Measurements from ENCODE around the gene HIP1.

The HIP1 gene

GRCh38 chr7:75694638-75695399, 43.9 kb downstream of the HIP1 start:
- TF ChIP-seq GATA2 (IDR thresholded peaks at IDR 0.05; ENCODE audit: low read depth, low read length) (no peak), GATA3 (IDR thresholded peaks at IDR 0.05; ENCODE audit: low read depth, low read length) (no peak)

- TF ChIP-seq GATA2 (IDR thresholded peaks at IDR 0.05; ENCODE audit: low read depth, low read length) (no peak), GATA3 (IDR thresholded peaks at IDR 0.05; ENCODE audit: low read depth, low read length) (no peak)
Measured at GRCh38 chr7:75691793-75692543, 46.8 kb downstream of the HIP1 start.

DNA sequence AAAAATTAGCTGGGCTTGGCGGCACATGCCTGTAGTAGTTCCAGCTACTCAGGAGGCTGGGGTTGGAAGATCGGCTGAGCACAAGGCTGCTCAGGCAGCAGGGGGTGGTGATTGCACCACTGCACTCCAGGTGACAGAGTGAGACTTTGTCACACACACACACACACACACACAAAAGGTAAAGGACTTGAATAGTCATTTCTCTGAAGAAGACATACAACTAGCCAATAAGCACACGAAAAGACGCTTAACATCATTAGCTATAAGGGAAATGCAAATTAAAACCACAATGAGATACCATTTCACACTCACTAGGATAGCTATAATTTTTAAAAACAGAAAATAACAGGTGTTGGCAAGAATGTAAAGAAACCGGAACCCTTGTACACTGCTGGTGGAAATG, 48.6 kb downstream of the HIP1 start:
- TF ChIP-seq GATA3 (IDR thresholded peaks at IDR 0.05; ENCODE audit: low read depth, low read length) (no peak), GATA2 (IDR thresholded peaks at IDR 0.05; ENCODE audit: low read depth, low read length) (no peak)

- TF ChIP-seq GATA3 (IDR thresholded peaks at IDR 0.05; ENCODE audit: low read depth, low read length), result no peak
- TF ChIP-seq GATA2 (IDR thresholded peaks at IDR 0.05; ENCODE audit: low read depth, low read length), result no peak
Measured at GRCh38 chr7:75689246-75690099, 49.3 kb downstream of the HIP1 start.

DNA sequence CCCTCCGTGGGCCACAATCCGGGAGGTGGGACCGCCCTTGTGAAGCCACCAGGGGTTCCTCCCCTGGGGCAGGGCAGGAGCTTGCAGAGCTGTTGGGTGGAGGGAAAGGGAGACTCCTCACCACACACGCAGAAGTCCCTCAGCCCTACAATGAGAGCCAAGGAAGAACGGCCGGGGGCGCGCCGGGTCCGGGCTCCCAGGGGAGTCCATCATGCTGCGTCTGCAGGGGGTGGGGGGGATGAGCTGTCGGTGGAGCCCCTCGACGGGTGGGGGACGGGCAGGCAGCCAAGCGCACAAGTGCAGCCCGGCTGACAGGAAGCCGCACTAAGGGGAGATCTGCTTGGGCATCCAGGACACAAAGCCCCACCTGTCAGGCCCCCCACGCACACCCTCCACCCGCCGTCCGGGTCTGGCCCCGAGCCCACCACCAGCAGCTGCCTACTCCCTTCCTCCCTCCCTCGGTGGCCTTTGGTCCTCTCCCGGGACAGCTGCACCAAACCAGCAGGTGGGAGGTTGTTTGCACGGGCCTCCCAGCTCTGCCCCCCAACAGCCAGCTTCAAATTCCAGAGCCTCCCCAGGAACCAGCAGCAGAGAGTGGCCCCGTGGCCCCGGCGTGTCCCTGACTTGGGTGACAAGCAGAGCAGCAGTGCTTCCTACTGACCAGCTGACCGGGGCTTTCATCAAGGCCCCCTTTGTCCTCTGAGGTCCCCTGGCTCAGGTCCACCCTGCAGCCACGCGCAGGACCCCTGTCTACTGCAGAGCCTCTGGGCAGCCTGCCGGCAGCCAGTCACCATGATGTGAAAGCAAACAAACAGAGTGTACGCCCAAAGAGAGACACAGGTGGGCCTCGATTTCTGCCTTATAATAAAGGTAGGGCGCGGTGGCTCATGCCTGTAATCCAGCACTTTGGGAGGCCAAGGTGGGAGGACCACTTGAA, 50.3 kb downstream of the HIP1 start:
- TF ChIP-seq GATA2 (IDR thresholded peaks at IDR 0.05; ENCODE audit: low read depth, low read length), result no peak
- TF ChIP-seq GATA3 (IDR thresholded peaks at IDR 0.05; ENCODE audit: low read depth, low read length), result no peak

- no peak for TF ChIP-seq GATA2 (IDR thresholded peaks at IDR 0.05; ENCODE audit: low read depth, low read length)
- TF ChIP-seq GATA3 (IDR thresholded peaks at IDR 0.05; ENCODE audit: low read depth, low read length), result no peak
Measured at GRCh38 chr7:75687246-75688088, 51.3 kb downstream of the HIP1 start.

GRCh38 chr7:75686551-75686950, 52.2 kb downstream of the HIP1 start:
- TF ChIP-seq GATA2 (IDR thresholded peaks at IDR 0.05; ENCODE audit: low read depth, low read length) (no peak), GATA3 (IDR thresholded peaks at IDR 0.05; ENCODE audit: low read depth, low read length) (no peak)

DNA sequence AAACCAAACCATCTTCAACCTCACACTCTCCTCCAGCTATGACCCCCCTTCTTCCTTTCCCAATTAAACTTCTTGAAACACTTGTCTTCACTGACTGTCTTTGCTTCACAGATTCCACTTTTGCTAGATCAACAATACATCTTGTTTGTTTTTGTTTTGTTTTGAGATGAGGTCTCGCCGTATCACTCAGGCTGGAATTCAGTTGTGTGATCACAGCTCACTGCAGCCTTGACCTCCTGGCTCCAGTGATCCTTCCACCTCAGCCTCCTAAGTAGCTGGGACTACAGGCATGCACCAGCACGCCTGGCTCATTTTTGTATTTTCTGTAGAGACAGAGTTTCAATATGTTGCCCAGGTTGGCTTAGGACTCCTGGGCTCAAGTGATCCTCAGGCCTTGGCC, 59.7 kb downstream of the HIP1 start:
- no peak for TF ChIP-seq GATA3 (IDR thresholded peaks at IDR 0.05; ENCODE audit: low read depth, low read length)
- TF ChIP-seq GATA2 (IDR thresholded peaks at IDR 0.05; ENCODE audit: low read depth, low read length), result no peak

DNA sequence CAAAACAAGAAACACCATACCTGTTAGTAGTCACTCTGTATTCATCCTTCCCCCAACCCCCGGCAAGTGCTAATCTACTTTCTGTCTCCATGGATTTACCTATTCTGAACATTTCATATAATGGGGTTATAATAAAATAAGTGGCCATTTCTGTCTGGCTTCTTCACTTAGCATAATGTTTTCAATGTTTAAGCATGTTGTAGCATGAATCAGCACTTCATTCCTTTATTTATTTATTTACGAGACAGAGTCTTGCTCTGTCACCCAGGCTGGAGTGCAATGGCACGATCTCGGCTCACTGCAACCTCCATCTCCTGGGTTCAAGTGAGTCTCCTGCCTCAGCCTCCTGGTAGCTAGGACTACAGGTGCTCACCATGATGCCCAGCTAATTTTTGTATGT, 69.2 kb downstream of the HIP1 start:
- TF ChIP-seq GATA3 (IDR thresholded peaks at IDR 0.05; ENCODE audit: low read depth, low read length) (no peak), GATA2 (IDR thresholded peaks at IDR 0.05; ENCODE audit: low read depth, low read length) (no peak)

DNA sequence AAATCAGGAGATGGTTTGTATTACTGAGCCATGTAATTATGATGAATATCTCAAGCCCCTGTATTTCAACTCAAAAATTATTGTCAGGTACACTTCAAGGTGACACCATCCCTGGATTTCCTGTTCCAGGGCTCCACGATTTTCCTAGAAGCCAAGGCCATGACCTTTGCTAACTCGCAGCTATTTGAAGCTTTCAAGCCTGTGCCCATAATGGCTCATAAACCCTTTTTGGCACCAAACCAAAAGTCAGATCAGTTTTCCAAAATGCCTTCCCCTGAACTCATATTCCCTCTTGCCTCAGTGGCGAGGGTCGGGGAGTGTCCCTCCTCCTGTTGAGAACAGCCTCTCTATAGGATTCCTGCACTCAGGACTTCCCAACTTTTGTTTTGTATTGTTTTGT, 70.8 kb downstream of the HIP1 start:
- TF ChIP-seq GATA3 (IDR thresholded peaks at IDR 0.05; ENCODE audit: low read depth, low read length) (no peak), GATA2 (IDR thresholded peaks at IDR 0.05; ENCODE audit: low read depth, low read length) (no peak)

GRCh38 chr7:75663302-75663907, 75.3 kb downstream of the HIP1 start:
- TF ChIP-seq GATA2 (IDR thresholded peaks at IDR 0.05; ENCODE audit: low read depth, low read length), result no peak
- no peak for TF ChIP-seq GATA3 (IDR thresholded peaks at IDR 0.05; ENCODE audit: low read depth, low read length)

Measured in SH-SY5Y (cell line).